Suprapubic skin (tissue), 4 donors: ENCODE results near the gene PCIF1.

Experiments
- POLR2A ChIP-seq, 2 donors: fragments of 450-650 bp; IDR thresholded peaks; one replicate each; pipeline ENCODE4 v1.6.1; 2017; ENCODE audit warnings: antibody characterized with exemption in 2 of 2, mild to moderate bottlenecking in 2 of 2, moderate library complexity in 2 of 2
- POLR2AphosphoS5 ChIP-seq, 3 donors: sonication (generic); formaldehyde crosslinking; IDR thresholded peaks; one replicate each; pipeline ENCODE4 v1.6.1; 2017; ENCODE audit warnings: antibody characterized with exemption in 3 of 3

DNA sequence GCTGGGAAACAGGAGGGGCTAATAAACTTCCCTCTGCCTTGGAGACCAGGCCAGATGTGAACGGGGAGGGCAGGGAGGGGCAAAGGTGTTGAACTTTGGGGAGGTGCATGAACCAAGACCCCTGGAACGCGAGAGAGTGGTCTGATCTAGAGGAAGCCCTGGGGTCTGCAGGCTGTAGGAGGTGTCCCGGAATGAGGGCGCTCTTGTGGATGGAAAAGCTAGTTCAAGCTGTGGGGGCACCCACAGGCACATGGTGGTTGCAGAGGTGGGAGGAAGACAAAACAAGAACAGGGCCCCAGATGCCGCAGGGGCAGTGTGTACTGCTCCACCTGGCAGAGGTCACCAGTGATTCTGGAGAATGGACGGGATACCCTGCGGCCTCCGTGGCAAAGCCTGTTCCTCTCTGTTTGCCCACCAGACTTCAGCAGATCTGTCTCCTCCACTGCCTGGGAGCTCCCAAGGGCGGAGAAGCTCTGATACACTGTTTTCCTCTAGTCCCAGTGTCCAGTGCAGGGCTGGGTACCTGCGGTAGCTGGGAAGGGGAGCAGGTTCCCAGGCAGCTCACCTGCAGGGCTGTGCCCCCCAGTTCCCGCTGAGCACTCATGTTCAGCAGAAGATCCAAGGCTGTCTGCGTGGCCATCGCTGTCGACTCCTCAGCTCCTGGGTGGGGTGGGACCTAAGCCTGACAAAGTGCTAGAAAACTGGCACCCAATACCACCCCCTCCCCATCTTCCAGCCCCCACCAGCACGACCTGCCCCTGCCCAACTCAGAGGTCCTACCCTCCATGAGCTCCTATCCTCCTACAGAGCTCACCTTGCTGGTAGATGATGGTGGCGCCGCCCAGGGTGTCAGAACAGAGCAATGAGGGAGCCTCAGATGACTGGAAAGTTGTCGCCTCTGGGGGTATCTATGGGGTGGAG lies 22.8 kb downstream of the PCIF1 start:
- TF ChIP-seq POLR2AphosphoS5 (IDR thresholded peaks at IDR 0.05) (no peak), POLR2A (IDR thresholded peaks at IDR 0.05) (no peak)
